Breast epithelium (tissue), 4 donors: ENCODE results near the gene GET4. TPM values are rescaled to one million over a fixed set of nuclear protein-coding genes. Genes with fewer than 3 reads are reported as not detected.

Experiments used
- DNase-seq, 2 donors: peaks; one replicate each; pipeline ENCODE4 v3.0.0-alpha.2; 2019; ENCODE audit warnings: low spot score in 2 of 2
- H3K27ac ChIP-seq, 2 donors: fragments of 200-600 bp; sonication (generic) in 1 of 2; one replicate each; pipeline ENCODE4 v1.5.1; 2016 to 2019; ENCODE audit warnings: mild to moderate bottlenecking in 1 of 2
- H3K27me3 ChIP-seq, 2 donors: fragments of 200-600 bp; sonication (generic) in 1 of 2; one replicate each; pipeline versions ENCODE4 v1.5.1 to v1.6.0; 2017 to 2019; ENCODE audit warnings: control low read depth in 1 of 2, mild to moderate bottlenecking in 1 of 2
- H3K36me3 ChIP-seq: fragments of 200-600 bp; one replicate; pipeline ENCODE4 v1.5.1; 2019
- H3K4me1 ChIP-seq, 2 donors: fragments of 200-600 bp; sonication (generic); one replicate each; pipeline ENCODE4 v1.5.1; 2016 to 2019; ENCODE audit warnings: control low read depth in 1 of 2
- H3K4me3 ChIP-seq, 3 donors: fragments of 200-600 bp; sonication (generic); 1 replicate in 2 of 3; 2 replicates in 1 of 3; pipeline ENCODE4 v1.5.1; 2016 to 2019; ENCODE audit warnings: mild to moderate bottlenecking in 3 of 3, moderate library complexity in 2 of 3
- H3K9me3 ChIP-seq, 2 donors: fragments of 200-600 bp; sonication (generic) in 1 of 2; one replicate each; pipeline ENCODE4 v1.5.1; 2016 to 2019; ENCODE audit warnings: control low read depth in 1 of 2
- CTCF ChIP-seq, 3 donors: fragments of 450-650 bp; IDR thresholded peaks; one replicate each; pipeline ENCODE4 v1.5.1; 2016 to 2017; ENCODE audit warnings: antibody characterized with exemption in 3 of 3, mild to moderate bottlenecking in 3 of 3, moderate library complexity in 3 of 3
- POLR2A ChIP-seq: fragments of 450-650 bp; IDR thresholded peaks from one replicate; pipeline ENCODE4 v1.6.1; 2016; ENCODE audit warnings: antibody characterized with exemption, mild to moderate bottlenecking, moderate library complexity
- POLR2AphosphoS5 ChIP-seq, 3 donors: sonication (generic); formaldehyde crosslinking; IDR thresholded peaks; one replicate each; pipeline ENCODE4 v1.6.1; 2017; ENCODE audit warnings: antibody characterized with exemption in 3 of 3
- intact Hi-C: fragments of 100-400 bp; cut with DNase I; formaldehyde crosslinking; loops from one replicate; pipeline ENCODE4 v1.15.1; 2023; ENCODE audit warnings: low total_unique reads
- total RNA-seq, 3 donors: library from RNA; depleted of rRNA; stranded (reverse); fragments of >200 nt; gene quantifications; one replicate each; pipeline ENCODE4 v1.1.0, GENCODE V29; 2016

GET4 gene
- total RNA-seq, 3 donors from 2014 or later, result 23.7 to 33.4 (median 29.5) TPM

- no peak for DNase-seq
- TF ChIP-seq CTCF (IDR thresholded peaks at IDR 0.05) (no peak), POLR2A (no peak), POLR2AphosphoS5 (IDR thresholded peaks at IDR 0.05) (no peak)
Observed at GRCh38 chr7:874031-874749, 2.2 kb upstream of the GET4 start.

GRCh38 chr7:875051-875450 lies 1.3 kb upstream of the GET4 start:
- H3K27ac ChIP-seq, result peak overlapping the region; percentile 94 to 95
- peaks cover 0 to 4% of the 10 kb centered on the region in 2 donors for H3K4me1 ChIP-seq
- no peaks in the 10 kb centered on the region for H3K9me3 ChIP-seq
- intact Hi-C loops, result loop anchor here (5.0 kb wide), 1 partner anchor 58 kb away; no protein-coding TSS in a partner anchor
- H3K4me3 ChIP-seq, result no peak overlapping the region
- no peak for TF ChIP-seq CTCF (IDR thresholded peaks at IDR 0.05)
- no peaks in the 10 kb centered on the region for H3K36me3 ChIP-seq
- no peaks in the 10 kb centered on the region for H3K27me3 ChIP-seq
- no peak for DNase-seq

More at GRCh38 chr7:874031-874749, 2.2 kb upstream of the GET4 start:
- no peaks in the 10 kb centered on the region for H3K27me3 ChIP-seq
- no peak overlapping the region for H3K4me3 ChIP-seq
- peak overlapping the region; percentile 64 to 71 for H3K27ac ChIP-seq
- intact Hi-C loops, result no loop called here
- peaks cover 0 to 4% of the 10 kb centered on the region in 2 donors for H3K4me1 ChIP-seq
- no peaks in the 10 kb centered on the region for H3K36me3 ChIP-seq
- H3K9me3 ChIP-seq, result no peaks in the 10 kb centered on the region

- intact Hi-C loops, result loop anchor here (5.0 kb wide), 1 partner anchor 58 kb away; no protein-coding TSS in a partner anchor
- TF ChIP-seq POLR2AphosphoS5 (IDR thresholded peaks at IDR 0.05) (no peak), CTCF (IDR thresholded peaks at IDR 0.05) (no peak)
- Histone ChIP-seq H3K9me3 (no peaks in the 10 kb centered on the region), H3K4me1 (peaks cover 0 to 4% of the 10 kb centered on the region in 2 donors), H3K27ac (peak overlapping the region; percentile 94 to 95), H3K4me3 (peak overlapping the region; percentile 30 to 89 (median 67)), H3K27me3 (no peaks in the 10 kb centered on the region), H3K36me3 (no peaks in the 10 kb centered on the region)
- DNase-seq, result no peak
Observed at GRCh38 chr7:875476-876076, 778 bp upstream of the GET4 start.

- peaks cover 0 to 7% of the 10 kb centered on the region in 2 donors for H3K4me1 ChIP-seq
- no peaks in the 10 kb centered on the region for H3K36me3 ChIP-seq
- intact Hi-C loops, result loop anchor here (5.0 kb wide), 1 partner anchor 60 kb away; no protein-coding TSS in a partner anchor
- peak in 1 of 2 donors; percentile 52 for DNase-seq
- no peaks in the 10 kb centered on the region for H3K9me3 ChIP-seq
- peak overlapping the region; percentile 72 to 89 (median 86) for H3K4me3 ChIP-seq
- H3K27me3 ChIP-seq, result no peaks in the 10 kb centered on the region
- H3K27ac ChIP-seq, result peak overlapping the region; percentile 94 to 95
- TF ChIP-seq POLR2AphosphoS5 (IDR thresholded peaks at IDR 0.05) (no peak), POLR2A (no peak), CTCF (IDR thresholded peaks at IDR 0.05) (no peak)
Observed at GRCh38 chr7:876972-877311, 588 bp downstream of the GET4 start.
